Lower leg skin (tissue), 3 donors: ENCODE results near the gene MAL.

ENCODE experiments used
- POLR2A ChIP-seq, 2 donors: fragments of 450-650 bp; IDR thresholded peaks; one replicate each; pipeline ENCODE4 v1.6.1; 2016 to 2017; ENCODE audit warnings: antibody characterized with exemption in 2 of 2, mild to moderate bottlenecking in 1 of 2, moderate library complexity in 1 of 2
- TF ChIP-seq, protein P1 (sequence below), 3 donors: fragments of 450-650 bp; IDR thresholded peaks; one replicate each; pipeline ENCODE4 v1.5.1; 2016; ENCODE audit warnings: antibody characterized with exemption in 3 of 3, mild to moderate bottlenecking in 3 of 3, moderate library complexity in 2 of 3

DNA sequence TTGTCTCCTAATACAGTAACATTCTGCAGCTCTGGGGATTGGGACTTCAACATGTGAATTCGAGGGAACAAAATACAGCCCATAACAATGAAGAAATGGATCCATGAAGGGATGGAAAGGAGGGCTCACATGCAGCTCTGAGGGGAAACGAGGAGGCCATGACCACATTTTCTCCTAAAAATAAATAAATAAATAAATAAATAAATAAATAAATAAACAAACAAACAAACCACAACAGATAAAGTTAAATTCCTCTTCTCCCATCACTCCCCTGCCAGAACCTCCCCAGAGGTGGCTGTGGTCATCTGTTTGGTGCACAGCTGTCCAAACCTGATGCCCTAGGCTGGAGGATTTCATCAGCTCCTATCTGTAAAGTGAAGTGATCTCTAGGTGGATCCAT, 42.7 kb downstream of the MAL start:
- TF ChIP-seq, protein P1, sequence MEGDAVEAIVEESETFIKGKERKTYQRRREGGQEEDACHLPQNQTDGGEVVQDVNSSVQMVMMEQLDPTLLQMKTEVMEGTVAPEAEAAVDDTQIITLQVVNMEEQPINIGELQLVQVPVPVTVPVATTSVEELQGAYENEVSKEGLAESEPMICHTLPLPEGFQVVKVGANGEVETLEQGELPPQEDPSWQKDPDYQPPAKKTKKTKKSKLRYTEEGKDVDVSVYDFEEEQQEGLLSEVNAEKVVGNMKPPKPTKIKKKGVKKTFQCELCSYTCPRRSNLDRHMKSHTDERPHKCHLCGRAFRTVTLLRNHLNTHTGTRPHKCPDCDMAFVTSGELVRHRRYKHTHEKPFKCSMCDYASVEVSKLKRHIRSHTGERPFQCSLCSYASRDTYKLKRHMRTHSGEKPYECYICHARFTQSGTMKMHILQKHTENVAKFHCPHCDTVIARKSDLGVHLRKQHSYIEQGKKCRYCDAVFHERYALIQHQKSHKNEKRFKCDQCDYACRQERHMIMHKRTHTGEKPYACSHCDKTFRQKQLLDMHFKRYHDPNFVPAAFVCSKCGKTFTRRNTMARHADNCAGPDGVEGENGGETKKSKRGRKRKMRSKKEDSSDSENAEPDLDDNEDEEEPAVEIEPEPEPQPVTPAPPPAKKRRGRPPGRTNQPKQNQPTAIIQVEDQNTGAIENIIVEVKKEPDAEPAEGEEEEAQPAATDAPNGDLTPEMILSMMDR (IDR thresholded peaks at IDR 0.05): no peak
- TF ChIP-seq POLR2A (IDR thresholded peaks at IDR 0.05): no peak
